Esophagus mucosa (tissue), 1 donor: ENCODE results near the gene FBXW5. TPM values are rescaled to one million over a fixed set of nuclear protein-coding genes. Genes with fewer than 3 reads are reported as not detected.

Experiments
- ATAC-seq: fragments of 200-7000 bp; cut with Tn5 transposase; one replicate; pipeline ENCODE4 v1.9.1; 2020
- total RNA-seq: library from RNA; stranded (reverse); gene quantifications from one replicate; pipeline ENCODE4 v1.2.4, GENCODE V29; 2023
- donor health status: DM: yes; HTN: yes; CAD: no.

Gene FBXW5
- total RNA-seq, 1 donor from 2014 or later = 71.9 TPM

- ATAC-seq = no peak
Observed at GRCh38 chr9:136960212-136960937, 15.8 kb upstream of the FBXW5 start.

- ATAC-seq = no peak
Observed at GRCh38 chr9:136958898-136959850, 14.6 kb upstream of the FBXW5 start.

GRCh38 chr9:136958473-136958872 is 13.9 kb upstream of the FBXW5 start:
- ATAC-seq = no peak

DNA sequence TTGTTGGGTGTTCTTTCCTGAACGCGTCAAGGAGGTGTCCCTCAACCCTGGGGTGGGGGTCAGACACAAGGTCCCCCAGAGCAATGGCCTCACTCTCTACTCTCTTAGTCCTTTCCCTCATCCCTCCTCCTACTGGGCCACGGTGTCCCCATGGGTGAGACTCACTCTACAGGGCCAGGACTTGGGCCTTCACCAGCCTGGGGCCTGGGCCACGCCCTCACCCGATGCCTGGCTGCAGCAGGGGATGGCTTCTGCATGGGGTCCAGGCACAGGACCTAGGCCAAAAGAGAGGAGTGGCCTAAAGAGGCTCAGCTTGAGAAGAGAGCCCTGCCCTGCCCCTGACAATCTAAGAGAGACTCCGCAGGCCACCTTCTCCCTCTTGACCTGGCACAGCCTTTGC is 13.4 kb upstream of the FBXW5 start:
- no peak for ATAC-seq

GRCh38 chr9:136957461-136957860 is 12.9 kb upstream of the FBXW5 start:
- no peak for ATAC-seq

DNA sequence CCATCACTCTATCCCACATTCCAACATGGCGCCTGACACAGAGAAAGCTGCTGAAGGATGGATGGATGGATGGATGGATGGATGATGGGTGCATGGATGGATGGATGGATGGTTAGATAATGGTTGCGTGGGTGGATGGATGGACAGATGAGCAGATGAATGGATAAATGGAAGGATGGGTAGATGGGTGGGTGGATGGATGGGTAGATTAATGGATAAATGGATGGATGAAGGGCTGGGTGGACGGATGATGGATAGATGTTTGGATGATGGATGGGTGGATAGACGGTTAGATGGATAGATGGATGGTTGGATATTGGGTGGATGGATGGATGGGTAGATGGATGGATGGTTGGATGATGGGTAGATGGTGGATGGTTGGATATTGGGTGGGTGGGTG is 12.1 kb upstream of the FBXW5 start:
- no peak for ATAC-seq

DNA sequence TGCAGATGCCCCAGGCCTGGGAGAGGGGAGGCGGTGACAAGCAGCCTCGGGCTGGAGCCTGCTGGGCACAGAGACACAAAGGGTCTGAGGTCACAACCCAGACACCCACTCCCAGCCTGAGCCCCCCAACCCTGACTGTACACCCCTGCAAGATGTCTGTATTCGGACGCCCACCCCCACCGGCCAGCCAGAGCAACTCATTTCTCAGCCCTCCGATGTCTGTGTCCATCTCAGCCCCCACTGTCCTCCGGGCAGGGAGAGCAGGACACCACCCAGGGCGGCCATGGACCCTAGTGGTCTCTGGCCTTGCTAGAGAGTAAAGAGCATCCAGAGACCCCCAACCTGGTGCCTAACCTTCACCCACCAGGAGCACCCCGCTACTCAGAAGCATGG is 11.4 kb upstream of the FBXW5 start:
- no peak for ATAC-seq

DNA sequence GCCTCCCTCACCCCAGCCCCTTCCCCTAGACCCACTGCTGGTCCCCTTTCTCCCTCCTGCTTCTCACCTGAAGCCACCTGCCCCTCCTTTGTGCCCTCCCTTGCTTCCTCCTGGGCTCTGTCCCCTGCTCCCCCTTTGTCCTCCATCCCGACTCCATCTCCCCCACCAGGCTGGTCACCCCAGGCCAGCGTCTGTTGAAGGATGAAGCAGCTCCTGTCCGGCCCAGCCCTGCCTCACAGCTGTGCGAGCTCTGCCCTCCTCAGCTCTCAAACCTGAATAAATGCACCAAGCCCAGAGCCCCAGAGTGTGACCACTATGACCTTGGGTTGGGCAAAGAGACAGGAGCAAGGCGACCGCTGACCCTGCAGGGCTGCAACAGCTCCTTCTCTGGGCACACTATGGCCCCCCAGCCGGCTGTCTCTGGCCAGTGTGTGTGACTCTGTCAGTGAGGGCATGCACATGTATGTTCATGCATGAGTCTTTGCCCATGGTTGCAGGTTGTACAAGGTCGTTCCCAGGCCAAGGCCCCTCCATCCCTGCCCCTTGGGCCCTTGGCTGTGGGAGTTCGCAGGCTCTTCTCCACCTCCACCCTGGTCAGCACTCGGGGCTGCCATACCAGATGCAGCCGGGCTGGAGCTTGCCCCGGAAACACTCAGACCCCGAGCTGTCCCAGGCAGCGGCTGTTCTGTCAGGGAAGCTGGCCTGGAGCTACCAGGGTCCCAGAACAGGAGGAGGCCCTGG is 10.8 kb upstream of the FBXW5 start:
- ATAC-seq = no peak

DNA sequence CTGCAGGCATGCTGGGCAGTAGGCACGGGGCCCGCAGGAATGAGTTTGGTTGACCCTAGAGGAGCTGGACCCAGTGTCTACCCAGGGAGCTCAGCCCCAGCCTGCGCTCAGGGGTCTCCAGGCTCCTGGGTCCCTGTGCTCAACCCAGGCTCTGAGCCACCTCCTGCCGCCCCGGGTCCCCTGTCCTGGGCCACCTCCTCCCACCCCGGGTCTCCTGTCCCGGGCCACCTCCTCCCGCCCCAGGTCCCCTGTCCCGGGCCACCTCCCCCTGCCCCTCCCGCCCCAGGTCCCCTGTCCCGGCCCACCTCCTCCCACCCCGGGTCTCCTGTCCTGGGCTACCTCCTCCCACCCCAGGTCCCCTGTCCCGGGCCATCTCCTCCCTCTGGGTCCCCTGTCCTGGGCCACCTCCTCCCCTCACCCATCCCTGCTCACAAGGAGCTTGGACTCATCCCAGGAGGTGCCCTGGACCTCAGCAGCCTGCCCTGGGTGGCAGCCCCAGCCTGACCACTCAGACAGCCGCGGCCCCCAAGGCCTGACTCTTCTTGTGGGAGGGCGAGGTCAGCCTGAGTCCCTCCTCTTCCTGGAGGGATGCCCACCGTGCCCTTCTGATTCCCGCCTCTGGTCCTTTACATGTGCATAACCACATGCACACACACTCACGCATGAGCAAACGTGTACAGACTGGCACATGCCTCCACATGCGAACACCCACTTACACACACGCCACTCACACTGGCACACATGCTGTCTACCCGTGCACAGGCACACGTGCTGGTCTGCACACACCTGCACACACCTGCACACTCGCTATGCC is 9.9 kb upstream of the FBXW5 start:
- ATAC-seq = no peak

GRCh38 chr9:136953771-136954269 is 9.3 kb upstream of the FBXW5 start:
- ATAC-seq = no peak

DNA sequence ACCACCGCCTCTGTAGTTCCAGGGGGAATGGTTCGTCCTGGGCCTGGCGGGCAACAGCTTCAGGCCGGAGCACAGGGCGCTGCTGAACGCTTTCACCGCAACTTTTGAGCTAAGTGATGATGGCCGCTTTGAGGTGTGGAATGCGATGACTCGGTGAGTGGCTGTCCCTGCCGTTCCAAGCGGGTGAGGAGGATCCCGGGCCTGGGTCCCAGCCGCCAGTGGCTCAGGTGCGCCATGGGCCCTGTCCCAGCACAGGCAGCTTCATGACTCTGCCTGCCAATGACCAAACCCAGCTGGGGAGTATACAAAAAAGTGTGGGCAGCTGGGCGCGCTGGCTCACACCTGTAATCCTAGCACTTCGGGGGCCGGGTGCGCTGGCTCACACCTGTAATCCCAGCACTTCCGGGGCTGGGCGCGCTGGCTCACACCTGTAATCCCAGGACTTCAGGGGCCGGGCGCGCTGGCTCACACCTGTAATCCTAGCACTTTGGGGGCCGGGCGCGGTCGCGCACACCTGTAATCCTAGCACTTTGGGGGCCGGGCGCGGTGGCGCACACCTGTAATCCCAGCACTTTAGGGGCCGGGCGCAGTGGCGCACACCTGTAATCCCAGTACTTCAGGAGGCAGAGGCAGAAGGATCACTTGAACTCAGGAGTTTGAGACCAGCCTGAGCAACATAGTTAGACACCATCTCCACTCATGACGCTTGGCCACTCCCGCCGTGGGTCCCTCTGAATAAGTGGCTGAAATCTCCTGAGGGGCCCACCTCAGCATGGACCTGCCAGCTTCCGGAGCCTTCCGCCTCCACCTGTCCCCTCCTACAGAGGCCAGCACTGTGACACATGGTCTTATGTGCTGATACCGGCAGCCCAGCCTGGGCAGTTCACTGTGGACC is 8.6 kb upstream of the FBXW5 start:
- ATAC-seq = no peak

DNA sequence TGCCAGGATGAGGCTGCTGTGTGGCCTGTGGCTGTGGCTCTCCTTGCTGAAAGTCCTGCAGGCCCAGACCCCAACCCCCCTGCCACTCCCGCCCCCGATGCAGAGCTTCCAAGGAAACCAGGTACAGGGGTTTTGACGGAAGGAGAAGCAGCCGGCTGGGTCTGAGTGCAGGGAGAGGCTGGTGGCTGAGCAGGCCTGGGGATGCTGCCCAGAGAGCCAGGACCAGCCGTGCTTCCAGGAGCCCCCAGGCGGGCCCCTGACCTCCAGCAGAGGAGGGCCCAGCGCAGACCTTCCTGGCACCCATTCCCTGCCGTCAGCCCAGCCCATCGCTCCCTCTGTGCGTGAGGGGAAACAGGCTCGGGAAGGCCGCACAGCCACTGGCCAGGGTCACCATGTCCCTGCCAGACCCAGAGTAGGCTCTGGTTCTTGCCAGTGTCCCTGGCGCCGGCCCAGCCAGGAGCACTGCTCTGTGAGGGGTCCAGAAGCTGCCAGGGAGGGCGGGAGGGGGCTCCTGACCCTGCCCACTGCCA is 7.8 kb upstream of the FBXW5 start:
- ATAC-seq = no peak

- no peak for ATAC-seq
Observed at GRCh38 chr9:136951541-136952320, 7.2 kb upstream of the FBXW5 start, which contains the start of gene LCN12. Gene LCN12 (plus strand): TSS chr9:136952273. CDS start chr9:136952328, 55 bp downstream.

- ATAC-seq = no peak
Observed at GRCh38 chr9:136950656-136951276, 6.2 kb upstream of the FBXW5 start.

GRCh38 chr9:136949817-136950655 is 5.5 kb upstream of the FBXW5 start:
- peak; percentile 82 for ATAC-seq

GRCh38 chr9:136949239-136949816 is 4.8 kb upstream of the FBXW5 start:
- ATAC-seq = peak; percentile 5

DNA sequence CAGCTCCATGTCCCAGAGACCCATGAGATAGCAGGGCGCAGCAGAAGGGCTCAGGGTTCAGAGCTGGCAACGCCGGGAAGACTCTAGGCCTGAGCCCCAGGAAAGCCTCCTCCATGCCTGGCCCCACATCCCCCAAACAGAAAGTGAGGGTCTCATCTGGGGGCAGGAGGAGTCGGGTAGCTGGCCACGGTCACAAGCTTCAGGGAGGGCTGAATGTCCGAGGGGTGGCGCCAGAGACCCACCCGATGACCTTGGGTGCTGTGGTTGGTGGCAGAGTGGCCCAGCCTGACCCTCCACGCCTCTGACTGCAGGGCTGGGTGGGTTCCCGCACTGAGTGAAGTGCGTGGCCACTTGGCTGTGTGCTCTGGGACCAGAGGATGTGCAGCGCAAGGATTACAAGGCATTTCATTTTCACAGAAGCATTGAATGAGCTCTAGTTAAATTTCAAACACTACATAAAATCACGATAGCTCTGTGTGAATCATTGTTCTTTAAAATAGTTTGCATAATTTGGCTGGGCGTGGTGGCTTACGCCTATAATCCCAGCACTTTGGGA is 3.5 kb upstream of the FBXW5 start:
- no peak for ATAC-seq
